H7 (cell line): Measurements from ENCODE around the gene TRABD. TPM values are rescaled to one million over a fixed set of nuclear protein-coding genes. Genes with fewer than 3 reads are reported as not detected.

Experiments used
- DNase-seq: peaks from one replicate; pipeline ENCODE4 v3.0.0; 2012
- H3K27me3 ChIP-seq: 2 replicates; pipeline ENCODE4 v1.6.0; 2011; ENCODE audit warnings: mild to moderate bottlenecking, low read length; ENCODE audit not compliant: control insufficient read depth, insufficient read depth
- H3K36me3 ChIP-seq: replicated peaks from 2 replicates; pipeline ENCODE4 v1.5.1; 2011; ENCODE audit warnings: low read length; ENCODE audit not compliant: control insufficient read depth, insufficient read depth
- H3K4me3 ChIP-seq: 2 replicates; pipeline ENCODE4 v1.5.1; 2011; ENCODE audit warnings: low read depth, mild to moderate bottlenecking, control low read depth, low read length, moderate library complexity; ENCODE audit not compliant: insufficient read depth
- total RNA-seq: library from RNA; depleted of rRNA; stranded (reverse); fragments of >200 nt; shearing (Covaris generic); gene quantifications from 2 replicates; pipeline ENCODE4 v1.2.3, GENCODE V29; 2014

Gene TRABD
- total RNA-seq, 1 experiment from 2014 or later = 84.6 TPM

- Histone ChIP-seq H3K36me3 (peaks cover 1% of the 10 kb centered on the region; the same call in 1 of the 2 replicates), H3K4me3 (no peak overlapping the region), H3K27me3 (no peaks in the 10 kb centered on the region)
- no peak for DNase-seq
These were observed 43.7 kb downstream of the TRABD start for GRCh38 chr22:50229370-50229769.

- no peaks in the 10 kb centered on the region for H3K27me3 ChIP-seq
- no peak for DNase-seq
- no peaks in the 10 kb centered on the region for H3K36me3 ChIP-seq
- H3K4me3 ChIP-seq = no peak overlapping the region
These were observed 46.9 kb downstream of the TRABD start for GRCh38 chr22:50232481-50233151.

DNA sequence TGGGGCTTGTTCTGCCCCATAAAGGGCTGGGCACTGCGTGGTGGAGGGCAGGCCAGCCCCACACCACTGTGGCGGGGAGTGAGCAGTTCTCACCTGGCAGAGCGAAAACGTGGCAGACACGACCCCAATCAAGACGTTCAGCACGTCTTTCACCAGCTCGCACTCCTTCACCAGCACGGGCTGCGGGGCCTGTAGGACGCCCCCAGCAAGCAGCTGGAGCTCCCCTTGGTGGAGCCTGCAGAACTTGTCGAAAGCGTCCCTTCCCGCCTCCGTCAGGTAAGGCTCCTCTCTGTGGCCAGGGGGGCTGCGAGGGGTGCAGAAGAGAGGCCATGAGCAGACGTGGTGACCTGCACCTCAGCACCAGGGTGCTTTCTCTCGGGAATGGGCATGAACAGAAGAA, 47.5 kb downstream of the TRABD start:
- Histone ChIP-seq H3K4me3 (no peak overlapping the region), H3K36me3 (no peaks in the 10 kb centered on the region), H3K27me3 (no peaks in the 10 kb centered on the region)
- no peak for DNase-seq

GRCh38 chr22:50236731-50237409, 51.2 kb downstream of the TRABD start:
- Histone ChIP-seq H3K4me3 (no peak overlapping the region), H3K27me3 (no peaks in the 10 kb centered on the region), H3K36me3 (peaks cover 2% of the 10 kb centered on the region; the same call in 1 of the 2 replicates)
- peak; percentile 84 for DNase-seq

- Histone ChIP-seq H3K4me3 (no peak overlapping the region), H3K27me3 (no peaks in the 10 kb centered on the region), H3K36me3 (peaks cover 2% of the 10 kb centered on the region; the same call in 1 of the 2 replicates)
- DNase-seq = no peak
These were observed 53.0 kb downstream of the TRABD start for GRCh38 chr22:50238755-50239154.

DNA sequence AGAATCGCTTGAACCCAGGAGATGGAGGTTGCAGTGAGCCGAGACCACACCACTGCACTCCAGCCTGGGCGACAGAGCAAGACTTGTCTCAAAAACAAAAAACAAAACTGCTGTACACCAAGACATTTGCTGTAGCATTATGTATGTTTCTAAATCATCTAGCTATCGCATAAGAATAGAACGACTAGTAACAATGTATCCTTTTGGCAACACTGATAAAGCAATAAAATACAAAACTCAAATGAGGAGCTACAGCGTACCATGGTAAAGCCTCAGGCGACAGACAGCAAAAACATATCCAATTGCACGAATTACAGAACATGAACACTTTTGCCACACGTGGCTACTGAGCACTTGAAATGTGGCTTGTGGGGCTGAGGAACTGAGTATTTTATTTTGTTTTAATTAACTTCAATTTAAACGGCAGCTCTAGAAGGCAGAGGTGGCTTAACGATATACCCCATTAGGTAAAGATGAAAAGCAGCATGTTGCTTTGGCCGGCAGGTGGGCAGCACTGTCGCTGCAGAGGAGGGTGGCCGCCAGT, 56.8 kb downstream of the TRABD start:
- peaks cover 8% of the 10 kb centered on the region for H3K36me3 ChIP-seq
- no peaks in the 10 kb centered on the region for H3K27me3 ChIP-seq
- H3K4me3 ChIP-seq = no peak overlapping the region
- DNase-seq = no peak

- Histone ChIP-seq H3K27me3 (no peaks in the 10 kb centered on the region), H3K4me3 (peak overlapping the region; percentile 96), H3K36me3 (peaks cover 8% of the 10 kb centered on the region)
- DNase-seq = no peak
These were observed 58.1 kb downstream of the TRABD start for GRCh38 chr22:50243685-50244419.

DNA sequence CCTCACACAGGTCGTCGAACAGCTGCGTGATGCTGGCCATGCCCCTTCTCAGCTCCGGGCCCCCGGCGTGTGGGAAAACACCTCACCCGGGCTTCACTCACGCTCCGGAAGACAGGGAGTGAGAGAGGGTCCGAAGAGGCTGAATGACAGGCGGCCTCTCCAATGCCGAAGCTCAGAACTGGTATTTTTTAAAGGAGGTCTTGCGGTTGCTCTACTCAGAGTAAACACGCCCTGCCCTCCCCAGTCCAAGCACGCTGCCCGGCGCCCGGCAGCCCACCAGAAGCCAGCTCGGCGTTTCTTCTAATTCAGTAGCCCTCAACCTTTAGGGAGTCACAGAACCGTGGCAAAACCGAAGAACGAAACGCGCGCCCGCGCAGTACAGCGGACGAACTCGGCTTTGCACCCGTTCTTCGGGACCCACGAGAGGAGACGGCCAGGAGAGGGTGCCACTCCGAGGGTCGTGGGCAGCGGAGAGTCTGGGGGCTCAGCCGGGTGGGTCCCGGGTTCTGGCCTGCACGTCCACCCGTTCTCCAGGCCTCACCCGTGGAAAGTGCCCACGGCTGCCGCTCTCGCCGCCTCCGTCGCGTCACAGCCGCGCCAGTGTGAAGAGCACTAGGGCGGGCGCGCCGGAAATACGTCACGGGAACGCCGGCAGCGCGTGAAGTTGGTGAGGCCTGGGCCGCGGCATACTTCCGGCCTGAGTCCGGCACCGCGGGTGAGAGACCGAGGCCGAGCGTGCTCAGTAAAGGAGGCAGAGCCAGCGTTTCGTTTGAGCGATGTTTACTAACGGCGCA, 58.9 kb downstream of the TRABD start, which contains the start of gene TUBGCP6:
Gene TUBGCP6 (minus strand): TSS at position 604 of the 794 bp plus-strand sequence. CDS start 564 bp downstream, at position 40.
- no peaks in the 10 kb centered on the region for H3K27me3 ChIP-seq
- peaks cover 8% of the 10 kb centered on the region for H3K36me3 ChIP-seq
- peak within 1 kb of the TSS; percentile 96 for H3K4me3 ChIP-seq
- peak; percentile 98 for DNase-seq

DNA sequence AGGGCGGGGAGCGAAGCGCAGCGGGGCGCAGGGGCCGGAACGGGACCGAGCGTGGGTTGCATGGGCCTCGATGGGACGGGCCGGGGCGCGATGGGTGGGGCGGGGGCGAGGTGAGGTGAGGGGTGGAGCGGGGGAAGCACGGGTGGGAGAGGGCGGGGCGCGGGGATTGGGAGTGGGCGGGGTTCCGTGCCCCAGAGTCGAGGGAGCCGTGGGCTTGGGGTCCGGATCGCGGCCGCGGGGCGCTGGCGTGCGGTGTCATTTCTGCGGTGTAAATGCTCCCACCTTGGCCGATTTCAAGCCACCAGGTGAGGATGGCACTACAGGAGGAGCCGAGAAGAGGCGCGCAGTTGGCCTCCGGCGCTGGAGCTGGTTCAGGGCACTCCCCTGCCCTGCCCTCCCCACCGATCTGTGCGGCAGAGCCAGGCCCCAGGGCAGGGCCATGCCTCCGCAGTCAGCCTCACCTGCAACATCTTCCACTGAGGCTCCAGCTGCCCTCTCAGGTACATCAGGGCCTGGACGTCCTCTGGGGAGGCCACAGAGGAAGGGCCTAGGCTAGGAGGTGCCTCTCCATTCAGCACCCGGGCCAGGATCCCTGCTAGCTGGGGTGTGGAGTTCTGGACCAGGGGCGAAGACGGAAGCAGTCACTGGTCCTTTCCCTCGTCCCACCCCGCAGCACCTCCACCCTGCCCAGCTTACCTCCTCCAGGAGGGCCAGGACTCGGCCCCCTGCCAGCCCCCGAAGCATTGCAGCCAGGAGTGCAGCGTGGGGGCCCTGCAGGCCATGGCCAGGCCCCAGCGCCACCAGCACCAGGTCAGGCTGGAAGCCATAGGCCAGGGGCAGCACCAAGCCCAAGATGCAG, 59.7 kb downstream of the TRABD start:
- DNase-seq = no peak
- Histone ChIP-seq H3K27me3 (no peaks in the 10 kb centered on the region), H3K4me3 (peak overlapping the region; percentile 96), H3K36me3 (peaks cover 6% of the 10 kb centered on the region)

DNA sequence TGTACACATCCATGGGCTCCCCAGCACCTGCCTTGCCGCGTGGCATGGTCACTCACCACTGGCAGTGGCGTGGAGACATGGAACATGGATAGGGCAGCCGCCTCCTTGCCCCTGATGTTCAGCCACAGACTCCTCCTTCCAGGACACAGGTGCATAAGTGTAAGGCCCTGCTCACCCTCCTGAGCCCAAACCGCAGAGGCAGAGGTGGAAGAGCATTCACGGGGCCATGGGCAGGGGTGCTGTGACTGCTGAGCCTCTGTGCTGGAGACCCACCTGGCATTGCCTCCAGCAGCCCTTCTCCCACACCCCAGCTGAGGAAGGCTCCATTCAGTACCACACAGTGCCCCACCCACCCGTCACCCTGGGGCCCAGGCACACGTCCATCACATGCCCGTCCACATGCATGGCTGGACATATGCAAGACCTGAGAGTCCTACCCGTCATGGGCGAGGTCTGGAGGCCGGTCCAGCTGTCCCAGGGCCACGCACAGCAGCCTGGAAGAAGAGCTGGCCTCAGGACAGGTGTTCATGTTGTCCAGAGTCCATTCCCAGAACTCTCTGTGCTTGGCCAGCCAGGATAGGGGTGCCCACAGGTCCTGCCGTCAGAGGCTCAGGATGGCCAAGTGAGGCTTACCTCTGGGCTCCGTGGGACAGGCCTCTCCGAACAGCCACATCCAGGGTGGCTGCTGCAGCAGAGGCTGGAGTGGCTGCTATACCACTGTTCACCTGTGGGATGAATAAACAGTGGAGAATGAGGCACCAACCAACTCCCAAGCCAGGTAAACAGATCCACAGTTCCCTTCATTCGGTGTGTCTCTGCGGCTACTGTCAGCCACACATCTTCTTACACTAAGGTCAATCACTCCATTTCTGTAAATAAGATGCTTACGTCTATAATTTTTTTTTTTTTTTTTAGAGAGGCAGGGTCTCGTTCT, 60.8 kb downstream of the TRABD start:
- peak; percentile 75 for DNase-seq
- no peak overlapping the region for H3K4me3 ChIP-seq
- H3K36me3 ChIP-seq = peaks cover 6% of the 10 kb centered on the region
- no peaks in the 10 kb centered on the region for H3K27me3 ChIP-seq

GRCh38 chr22:50247748-50248147, 62.0 kb downstream of the TRABD start:
- Histone ChIP-seq H3K4me3 (no peak overlapping the region), H3K36me3 (peaks cover 6% of the 10 kb centered on the region), H3K27me3 (no peaks in the 10 kb centered on the region)
- peak; percentile 92 for DNase-seq

DNA sequence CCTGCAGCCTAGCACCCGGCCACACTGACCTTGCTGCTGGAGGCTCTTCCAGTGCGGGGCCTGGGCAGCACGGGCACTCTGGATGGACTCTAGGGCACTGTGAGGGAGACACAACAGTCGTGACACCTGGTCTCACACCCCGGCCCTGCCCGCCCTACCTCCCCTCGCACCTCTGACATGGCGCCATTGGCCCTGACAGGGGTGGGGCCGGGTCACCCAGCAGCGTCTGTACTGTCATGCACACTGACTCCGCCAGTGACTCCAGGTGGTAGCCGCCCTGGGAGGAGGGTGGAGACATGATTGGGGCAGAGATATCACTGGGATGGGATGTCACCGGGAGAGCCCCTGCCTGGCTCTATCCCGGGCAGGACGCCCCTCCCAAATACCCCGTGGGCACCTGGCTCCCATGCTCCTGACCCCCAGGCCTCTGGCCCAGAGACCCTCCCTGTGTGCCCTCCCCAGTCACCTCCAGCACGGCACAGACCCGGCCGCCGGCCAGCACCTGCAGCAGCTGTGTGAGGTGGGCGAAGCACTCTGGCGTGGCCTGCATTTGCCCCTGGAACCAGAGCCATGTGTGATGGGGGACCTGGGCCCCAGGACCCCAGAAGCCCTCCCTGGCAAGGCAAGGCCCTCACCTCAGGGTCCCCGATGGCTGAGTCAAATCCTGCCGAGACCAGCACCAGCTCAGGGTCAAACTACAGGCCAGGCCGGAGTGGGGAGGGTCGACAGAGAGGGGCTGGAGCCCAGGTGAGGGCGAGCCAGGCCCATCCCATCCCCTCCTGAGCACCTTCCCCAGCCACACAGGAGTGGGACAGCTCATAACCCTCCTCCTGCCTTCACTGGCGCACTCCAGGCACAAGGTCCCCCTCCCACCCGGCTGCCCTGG, 62.7 kb downstream of the TRABD start:
- Histone ChIP-seq H3K36me3 (peaks cover 6% of the 10 kb centered on the region), H3K27me3 (no peaks in the 10 kb centered on the region), H3K4me3 (no peak overlapping the region)
- no peak for DNase-seq
